HepG2 (cell line): ENCODE data around the gene LIPC. TPM values are rescaled to one million over a fixed set of nuclear protein-coding genes. Genes with fewer than 3 reads are reported as not detected.

ENCODE experiments used
- ATAC-seq: fragments of 200-7000 bp; cut with Tn5 transposase; 3 replicates; pipeline ENCODE4 v1.9.1; 2020; ENCODE audit warnings: mild to moderate bottlenecking, moderate library complexity
- BruUV-seq: library from RNA; stranded (reverse); fragments of 400-500 nt; replicated peaks from 2 replicates; lab custom pipeline; 2021; lab: Mats Ljungman, UMichigan
- CTCF ChIA-PET: fragments of 300-600 bp; formaldehyde crosslinking; extraction: SDS; loops from one replicate; lab custom pipeline; 2021; ENCODE audit warnings: low total read pairs, inconsistent platforms, low intra/inter-chr PET ratio; lab: Yijun Ruan, JAX
- POLR2A ChIA-PET: fragments of 350-600 bp; sonication (Branson Sonifier 250); formaldehyde crosslinking; loops from one replicate; lab custom pipeline; 2020; ENCODE audit warnings: antibody characterized with exemption, inconsistent platforms; lab: Yijun Ruan, JAX
- DNase-seq: peaks from one replicate; pipeline ENCODE4 v3.0.0-alpha.2; 2015; ENCODE audit warnings: low spot score
- FAIRE-seq: peaks from 3 replicates; lab custom pipeline; 2011; peaks lifted over from hg19 to GRCh38; lab: Jason Lieb, UNC
- H2AFZ ChIP-seq: one replicate; pipeline ENCODE4 v1.6.1; 2011; ENCODE audit warnings: low read length, inconsistent platforms
- H3K27ac ChIP-seq: fragments of 300-600 bp; 3 replicates; pipeline ENCODE4 v1.8.0; 2011; ENCODE audit warnings: mixed run types, mild to moderate bottlenecking, mixed read lengths, low read length, inconsistent platforms; ENCODE audit not compliant: insufficient read depth; ENCODE audit errors: extremely low read length
- H3K27me3 ChIP-seq, 2 experiments: fragments of 200-600 bp in 1 of 2; 2 replicates in 1 of 2; 3 replicates in 1 of 2; pipeline versions ENCODE4 v1.6.0 to v1.8.0; 2011; ENCODE audit warnings: low read length in 2 of 2, mild to moderate bottlenecking in 2 of 2, moderate library complexity in 2 of 2, inconsistent platforms in 1 of 2; ENCODE audit not compliant: insufficient read depth in 2 of 2, control insufficient read depth in 1 of 2
- H3K36me3 ChIP-seq, 2 experiments: fragments of 200-600 bp in 1 of 2; replicated peaks in 1 of 2; 2 replicates in 1 of 2; 3 replicates in 1 of 2; pipeline versions ENCODE4 v1.5.1 to v1.8.0; 2011; ENCODE audit warnings: low read length in 2 of 2, inconsistent platforms in 1 of 2; ENCODE audit not compliant: insufficient read depth in 2 of 2, control insufficient read depth in 1 of 2
- H3K4me1 ChIP-seq: 2 replicates; pipeline ENCODE4 v1.5.1; 2012; ENCODE audit warnings: low read length, inconsistent platforms; ENCODE audit not compliant: insufficient read depth
- H3K4me2 ChIP-seq: 2 replicates; pipeline ENCODE4 v1.6.0; 2011; ENCODE audit warnings: low read depth, low read length, inconsistent platforms
- H3K4me3 ChIP-seq, 3 experiments: fragments of 200-600 bp in 1 of 3; sonication (generic), shearing (Covaris generic) in 1 of 3; replicated peaks in 1 of 3; 2 replicates each; pipeline ENCODE4 v1.5.1; 2011 to 2016; ENCODE audit warnings: low read length in 3 of 3, inconsistent platforms in 2 of 3, low read depth in 2 of 3, mild to moderate bottlenecking in 2 of 3, control low read depth in 1 of 3, mixed read lengths in 1 of 3; ENCODE audit not compliant: insufficient read depth in 1 of 3
- H3K79me2 ChIP-seq: one replicate; pipeline ENCODE4 v1.6.1; 2011; ENCODE audit warnings: low read length, inconsistent platforms; ENCODE audit not compliant: insufficient read depth
- H3K9ac ChIP-seq: 2 replicates; pipeline ENCODE4 v1.6.0; 2011; ENCODE audit warnings: mild to moderate bottlenecking, low read depth, low read length, inconsistent platforms; ENCODE audit not compliant: insufficient read depth
- H3K9me3 ChIP-seq: 2 replicates; pipeline ENCODE4 v1.5.1; 2012; ENCODE audit warnings: mild to moderate bottlenecking, low read length
- H4K20me1 ChIP-seq: 2 replicates; pipeline ENCODE4 v1.6.0; 2011; ENCODE audit warnings: inconsistent platforms, mild to moderate bottlenecking, low read length, moderate library complexity; ENCODE audit not compliant: insufficient read depth
- ETV6 ChIP-seq: sonication (generic); formaldehyde crosslinking; conservative IDR thresholded peaks from 2 replicates; pipeline ENCODE4 v1.4.0; 2020; ENCODE audit warnings: missing genetic modification reagents
- HMG20A ChIP-seq: IDR thresholded peaks from 2 replicates; pipeline ENCODE4 v1.6.1; 2016; ENCODE audit warnings: borderline replicate concordance
- ONECUT2 ChIP-seq: sonication (generic); formaldehyde crosslinking; IDR thresholded peaks from 2 replicates; pipeline ENCODE4 v1.4.0; 2020; ENCODE audit warnings: missing genetic modification reagents
- THYN1 ChIP-seq: sonication (generic); formaldehyde crosslinking; IDR thresholded peaks from 2 replicates; pipeline ENCODE4 v1.8.1; 2023; ENCODE audit warnings: low read depth, mild to moderate bottlenecking, moderate library complexity, missing genetic modification reagents, borderline replicate concordance
- TRIM22 ChIP-seq: fragments of 450-650 bp; IDR thresholded peaks from 2 replicates; pipeline ENCODE4 v1.6.1; 2017
- ZNF672 ChIP-seq: sonication (generic); formaldehyde crosslinking; IDR thresholded peaks from 2 replicates; pipeline ENCODE4 v1.8.1; 2022; ENCODE audit warnings: missing genetic modification reagents
- ZSCAN29 ChIP-seq: sonication (generic); formaldehyde crosslinking; conservative IDR thresholded peaks from 2 replicates; pipeline ENCODE4 v1.4.0; 2020; ENCODE audit warnings: mild to moderate bottlenecking, missing genetic modification reagents
- WGBS: methylation state at CpG from one replicate; pipeline ENCODE4 v1.1.6; 2017; ENCODE audit warnings: low lambda C conversion rate; 5-methylcytosine and 5-hydroxymethylcytosine counted together
- in situ Hi-C: cut with HindIII; loops from 2 replicates; pipeline ENCODE4 v1.10.0; 2017; ENCODE audit warnings: low pct_unique_long_range_greater_than_20kb; ENCODE audit not compliant: extremely low pct_ligation_motif_present
- intact Hi-C: fragments of 100-400 bp; cut with micrococcal nuclease; formaldehyde crosslinking; loops from one replicate; pipeline ENCODE4 v1.10.0; 2022; ENCODE audit not compliant: unreplicated experiment
- polyA plus RNA-seq, 8 experiments: library from polyadenylated mRNA; depleted of rRNA in 3 of 8; stranded (reverse) in 7 of 8; unstranded in 1 of 8; fragments of >200 nt; fragmentation: Illumina TruSeq in 4 of 8; extraction: Trizol in 4 of 8; gene quantifications; 2 replicates each; pipeline versions ENCODE4 v1.2.1 to v1.2.3, GENCODE V29; 2011 to 2016; ENCODE audit warnings: low read depth in 4 of 8, missing spikeins in 1 of 8, mixed read lengths in 1 of 8; ENCODE audit not compliant: insufficient read depth in 1 of 8
- total RNA-seq, 5 experiments: library from RNA; depleted of rRNA; stranded (reverse); fragments of >200 nt; fragmentation: Illumina TruSeq; extraction: Trizol; gene quantifications; 2 replicates each; pipeline ENCODE4 v1.2.3, GENCODE V29; 2016; ENCODE audit warnings: low read depth in 1 of 5
- TF ChIP-seq, protein P1 (sequence below): sonication (generic); formaldehyde crosslinking; IDR thresholded peaks from 2 replicates; pipeline ENCODE4 v1.4.0; 2020; ENCODE audit warnings: missing genetic modification reagents, borderline replicate concordance

The LIPC gene
- total and polyA plus RNA-seq, 2 of the 13 experiments (the other 11 are each of a cell fraction or from before 2014, with no cell fraction given): 26.0 to 38.0 TPM

DNA sequence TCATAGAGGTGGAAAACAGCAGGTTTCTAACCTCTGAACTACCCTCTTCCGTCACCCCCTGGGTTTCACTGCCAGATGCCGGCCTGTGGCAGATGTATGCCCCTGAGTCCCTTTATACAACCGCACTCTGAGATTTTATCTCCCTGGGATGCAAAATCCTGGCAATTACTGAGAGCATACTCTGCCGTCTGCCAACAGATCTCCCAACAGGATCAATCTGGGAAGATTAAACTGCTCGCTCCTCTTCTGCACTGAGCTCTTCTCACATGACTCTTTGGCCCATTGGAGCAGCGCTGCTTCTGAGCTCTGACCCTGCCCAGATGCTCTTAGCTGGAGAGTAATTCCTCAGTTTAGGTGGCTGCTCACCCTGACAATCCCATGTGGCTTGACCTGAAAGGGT is 133.2 kb downstream of the LIPC start:
- ChIA-PET CTCF (no interaction called here), POLR2A (no interaction called here)
- no peaks in the 10 kb centered on the region for H3K79me2 ChIP-seq
- no peak for ATAC-seq
- FAIRE-seq: no peak
- H4K20me1 ChIP-seq: no peaks in the 10 kb centered on the region
- no peak overlapping the region for H3K4me2 ChIP-seq
- no peak overlapping the region for H3K9ac ChIP-seq
- no peaks in the 10 kb centered on the region for H3K27me3 ChIP-seq
- no peak overlapping the region for H3K27ac ChIP-seq
- no peak overlapping the region for H2AFZ ChIP-seq
- H3K4me3 ChIP-seq: no peak overlapping the region
- WGBS: 100% methylated on average over 5 of the region's 6 CpGs
- BruUV-seq: no TSS peak
- intact Hi-C loops: no loop called here
- TF ChIP-seq HMG20A (CRISPR knock-in tag) (no peak), ZNF672 (no peak), THYN1 (CRISPR knock-in tag) (no peak), ETV6 (no peak), ZSCAN29 (no peak), ONECUT2 (no peak), TRIM22 (no peak)
- TF ChIP-seq, protein P1, sequence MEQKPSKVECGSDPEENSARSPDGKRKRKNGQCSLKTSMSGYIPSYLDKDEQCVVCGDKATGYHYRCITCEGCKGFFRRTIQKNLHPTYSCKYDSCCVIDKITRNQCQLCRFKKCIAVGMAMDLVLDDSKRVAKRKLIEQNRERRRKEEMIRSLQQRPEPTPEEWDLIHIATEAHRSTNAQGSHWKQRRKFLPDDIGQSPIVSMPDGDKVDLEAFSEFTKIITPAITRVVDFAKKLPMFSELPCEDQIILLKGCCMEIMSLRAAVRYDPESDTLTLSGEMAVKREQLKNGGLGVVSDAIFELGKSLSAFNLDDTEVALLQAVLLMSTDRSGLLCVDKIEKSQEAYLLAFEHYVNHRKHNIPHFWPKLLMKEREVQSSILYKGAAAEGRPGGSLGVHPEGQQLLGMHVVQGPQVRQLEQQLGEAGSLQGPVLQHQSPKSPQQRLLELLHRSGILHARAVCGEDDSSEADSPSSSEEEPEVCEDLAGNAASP: no peak
- no peaks in the 10 kb centered on the region; a peak in 1 of 5 replicates for H3K36me3 ChIP-seq
- H3K9me3 ChIP-seq: no peaks in the 10 kb centered on the region
- peaks cover 24% of the 10 kb centered on the region for H3K4me1 ChIP-seq
- in situ Hi-C loops: no loop called here
- DNase-seq: no peak
